Cardiac fibroblast (primary cell): ENCODE measurements around the gene COL4A4.
A peak's percentile ranks its signal among the peaks of the same experiment; 100 is the strongest.

Experiments
- DNase-seq, 2 donors: peaks; one replicate each; pipeline versions ENCODE4 v3.0.0 to v3.0.0-alpha.2; 2010; ENCODE audit warnings: low read depth in 2 of 2
- H3K4me3 ChIP-seq, 2 donors: replicated peaks in 1 of 2; 1 replicate in 1 of 2; 2 replicates in 1 of 2; pipeline ENCODE4 v1.5.1; 2011; ENCODE audit warnings: low read depth in 2 of 2, low read length in 2 of 2, mild to moderate bottlenecking in 2 of 2, moderate library complexity in 1 of 2
- TF ChIP-seq, protein P1 (sequence below): IDR thresholded peaks from one replicate; pipeline ENCODE4 v1.5.1; 2011; ENCODE audit warnings: low read depth, mild to moderate bottlenecking, low read length, inconsistent platforms

The COL4A4 gene

DNA sequence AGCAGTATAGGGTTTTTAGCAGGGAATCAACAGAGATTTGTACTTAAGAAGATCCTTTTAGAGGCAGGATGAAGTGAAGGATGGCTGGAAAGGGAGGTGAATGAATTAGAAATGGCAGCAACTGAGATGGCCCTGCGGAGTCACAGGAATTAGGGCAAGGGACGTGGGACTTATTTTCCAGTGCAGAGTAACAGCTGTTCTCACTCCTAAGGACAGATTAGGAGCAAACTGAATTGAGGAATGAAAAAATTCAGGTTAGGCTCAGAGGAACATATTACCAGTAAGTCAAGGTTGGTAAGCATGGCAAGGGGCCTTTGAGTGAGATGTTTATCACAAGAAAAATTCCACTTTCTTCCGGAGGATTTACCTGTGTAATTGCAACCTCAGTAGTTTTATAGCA is 34.9 kb upstream of the COL4A4 start:
- DNase-seq, result no peak
- TF ChIP-seq, protein P1, sequence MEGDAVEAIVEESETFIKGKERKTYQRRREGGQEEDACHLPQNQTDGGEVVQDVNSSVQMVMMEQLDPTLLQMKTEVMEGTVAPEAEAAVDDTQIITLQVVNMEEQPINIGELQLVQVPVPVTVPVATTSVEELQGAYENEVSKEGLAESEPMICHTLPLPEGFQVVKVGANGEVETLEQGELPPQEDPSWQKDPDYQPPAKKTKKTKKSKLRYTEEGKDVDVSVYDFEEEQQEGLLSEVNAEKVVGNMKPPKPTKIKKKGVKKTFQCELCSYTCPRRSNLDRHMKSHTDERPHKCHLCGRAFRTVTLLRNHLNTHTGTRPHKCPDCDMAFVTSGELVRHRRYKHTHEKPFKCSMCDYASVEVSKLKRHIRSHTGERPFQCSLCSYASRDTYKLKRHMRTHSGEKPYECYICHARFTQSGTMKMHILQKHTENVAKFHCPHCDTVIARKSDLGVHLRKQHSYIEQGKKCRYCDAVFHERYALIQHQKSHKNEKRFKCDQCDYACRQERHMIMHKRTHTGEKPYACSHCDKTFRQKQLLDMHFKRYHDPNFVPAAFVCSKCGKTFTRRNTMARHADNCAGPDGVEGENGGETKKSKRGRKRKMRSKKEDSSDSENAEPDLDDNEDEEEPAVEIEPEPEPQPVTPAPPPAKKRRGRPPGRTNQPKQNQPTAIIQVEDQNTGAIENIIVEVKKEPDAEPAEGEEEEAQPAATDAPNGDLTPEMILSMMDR, result no peak
- H3K4me3 ChIP-seq, result no peak overlapping the region

DNA sequence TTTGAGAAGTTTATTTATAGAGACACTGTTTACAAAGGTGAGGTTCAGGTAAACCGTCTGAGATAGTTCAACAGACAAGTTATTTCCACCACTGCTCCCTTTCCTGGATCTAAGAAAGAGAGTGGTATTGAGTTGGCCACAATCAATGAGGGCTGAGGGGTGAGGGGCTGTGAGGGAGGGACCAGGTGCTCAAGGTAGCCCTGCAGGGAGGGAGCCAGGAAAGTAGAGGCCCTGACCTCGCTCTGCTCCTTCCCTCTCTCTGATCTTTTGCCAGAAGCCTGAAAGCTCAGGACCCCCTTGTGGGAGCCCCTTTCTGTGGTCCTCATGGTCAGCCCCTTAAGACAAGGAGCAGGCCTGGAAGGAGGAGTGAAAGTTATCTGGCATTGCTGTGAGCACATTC is 30.2 kb upstream of the COL4A4 start:
- TF ChIP-seq, protein P1, result no peak
- H3K4me3 ChIP-seq, result no peak overlapping the region
- no peak for DNase-seq

DNA sequence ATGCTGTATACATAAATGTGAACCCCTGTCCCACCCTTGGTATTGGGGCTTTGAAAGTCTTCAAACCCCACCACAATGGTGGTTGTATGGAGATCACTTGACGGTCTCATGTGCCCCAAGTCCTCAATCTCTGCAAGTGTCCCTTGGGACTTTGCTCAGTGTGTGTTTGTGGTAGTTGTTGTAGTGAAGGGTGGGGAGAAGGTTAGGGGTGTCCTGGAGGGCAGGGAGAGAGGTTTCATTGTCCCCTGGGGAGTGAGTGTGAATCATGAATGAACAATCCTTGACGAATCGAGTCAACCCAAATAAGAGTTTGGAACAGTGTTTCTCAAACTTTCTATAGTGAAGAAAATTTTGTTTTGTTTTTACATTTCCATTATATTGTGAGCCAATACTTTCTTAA is 28.5 kb upstream of the COL4A4 start:
- H3K4me3 ChIP-seq, result no peak overlapping the region
- DNase-seq, result peak in 1 of 2 donors; percentile 75
- TF ChIP-seq, protein P1, result no peak

DNA sequence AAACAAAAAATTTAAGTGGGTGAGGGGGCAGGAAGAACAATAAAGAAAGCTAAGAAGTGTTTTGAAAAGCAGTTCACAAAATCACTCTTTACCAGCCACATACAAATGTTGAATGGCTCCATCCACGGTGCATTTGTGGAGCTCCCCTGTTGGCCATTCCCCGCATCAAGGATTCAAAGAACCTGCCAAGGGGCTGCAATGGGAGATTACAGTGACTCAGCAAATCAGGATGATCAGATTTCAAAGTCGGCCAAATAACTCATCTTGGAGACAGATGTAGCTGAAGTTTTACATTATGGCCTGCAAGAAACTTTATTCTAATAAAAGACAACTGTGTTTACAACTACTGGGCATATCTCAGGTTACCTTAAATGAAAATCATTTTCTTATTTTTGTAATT is 27.4 kb upstream of the COL4A4 start:
- TF ChIP-seq, protein P1, result peak; percentile 4
- peak; percentile 3 to 44 for DNase-seq

DNA sequence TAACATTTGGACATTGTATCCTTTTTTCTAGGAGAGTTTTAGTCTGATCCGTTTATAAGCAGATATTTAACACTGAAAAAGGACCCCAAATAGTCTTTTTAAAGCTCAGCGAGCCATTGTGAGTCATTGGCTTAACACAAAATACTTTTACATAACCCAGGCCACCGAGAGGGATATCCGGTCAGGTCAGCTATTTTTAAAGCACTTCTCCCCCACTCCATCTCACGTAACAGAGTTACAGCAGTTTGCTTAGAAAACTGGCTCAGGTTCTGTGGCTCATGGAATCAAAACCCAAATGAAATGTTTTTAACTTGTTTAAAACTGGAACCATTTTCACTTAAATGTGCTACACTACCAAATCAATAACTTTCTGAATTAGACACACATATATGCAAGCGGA is 24.3 kb upstream of the COL4A4 start:
- no peak overlapping the region for H3K4me3 ChIP-seq
- DNase-seq, result peak; percentile 46 to 78
- TF ChIP-seq, protein P1, result no peak

More for the DNA sequence above, 27.4 kb upstream of the COL4A4 start:
- H3K4me3 ChIP-seq, result no peak overlapping the region

DNA sequence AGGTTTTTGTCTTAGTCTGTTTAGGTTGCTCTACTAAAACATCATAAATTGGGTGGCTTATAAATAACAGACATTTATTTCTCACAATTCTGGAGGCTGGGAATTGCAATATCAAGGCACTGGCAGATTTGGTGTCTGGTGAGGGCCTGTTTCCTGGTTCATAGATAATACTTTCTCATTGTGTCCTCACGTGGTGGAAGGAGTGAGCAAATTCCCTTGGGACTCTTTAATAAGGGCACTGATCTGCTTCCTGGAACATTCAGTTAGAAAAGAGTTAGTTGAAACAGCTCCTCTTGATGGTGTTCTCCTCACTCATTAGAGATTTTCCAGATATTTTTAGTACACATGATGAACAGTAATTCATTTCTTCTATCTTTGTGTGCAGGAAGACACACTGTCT is 22.7 kb upstream of the COL4A4 start:
- TF ChIP-seq, protein P1, result no peak
- H3K4me3 ChIP-seq, result no peak overlapping the region
- peak; percentile 31 to 61 for DNase-seq

DNA sequence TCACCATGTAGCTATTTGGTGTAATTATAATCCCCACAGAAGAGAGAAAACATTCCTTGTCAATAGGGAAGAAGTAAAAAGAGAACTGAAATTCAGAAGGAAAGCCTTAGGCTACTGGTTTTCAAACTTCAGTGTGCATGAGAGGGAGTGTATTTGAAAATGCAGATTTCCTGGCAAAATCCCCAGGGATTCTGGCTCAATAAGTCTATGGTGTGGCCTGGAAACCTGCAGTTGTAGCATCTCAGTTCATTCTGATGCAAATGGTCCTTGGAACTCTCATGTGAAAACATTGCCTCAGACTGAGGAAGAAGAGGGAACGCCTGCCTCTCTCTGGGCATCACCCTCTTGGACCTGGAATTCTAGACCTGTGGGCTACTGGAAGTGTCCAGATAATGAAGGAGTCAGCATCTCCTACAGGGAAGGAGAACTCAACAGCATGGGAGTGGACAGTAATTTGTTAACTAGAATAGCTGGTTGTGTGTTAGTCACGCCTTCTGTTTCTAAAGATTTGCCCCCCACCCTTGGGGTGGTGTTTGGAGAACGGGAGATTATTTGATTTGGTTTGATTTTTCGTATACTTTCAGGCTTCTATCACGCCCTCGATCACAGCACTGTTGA is 21.7 kb upstream of the COL4A4 start:
- TF ChIP-seq, protein P1, result no peak
- DNase-seq, result no peak
- no peak overlapping the region for H3K4me3 ChIP-seq
